ENCODE results near the gene IFT172. TPM values are rescaled to one million over a fixed set of nuclear protein-coding genes. Genes with fewer than 3 reads are reported as not detected.
A peak's percentile ranks its signal among the peaks of the same experiment; 100 is the strongest.

Gene IFT172
- total RNA-seq, 1 experiment from 2014 or later: 13.7 TPM

DNA sequence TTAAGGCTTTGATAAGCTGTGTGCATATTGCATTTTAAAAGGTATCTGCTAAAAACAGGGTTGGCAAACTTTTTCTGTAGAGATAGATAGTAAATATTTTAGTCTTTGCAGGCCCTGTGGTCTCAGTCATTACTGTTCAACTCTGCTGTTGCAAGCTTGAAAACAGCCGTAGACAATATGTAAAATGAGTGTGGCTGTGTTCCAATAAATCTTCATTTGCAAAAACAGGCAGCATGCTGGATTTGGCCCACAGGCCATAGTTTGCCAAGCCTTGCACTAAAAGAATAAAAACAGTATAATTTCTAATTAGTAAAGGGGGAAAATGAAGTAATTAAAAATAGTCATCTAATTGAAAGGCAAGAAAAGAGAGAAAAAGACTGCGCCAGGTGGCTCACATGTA, 42.4 kb upstream of the IFT172 start (continued):
- TF ChIP-seq SIN3A (IDR thresholded peaks at IDR 0.05; ENCODE audit: low read depth): no peak
- TF ChIP-seq ELF1 (IDR thresholded peaks at IDR 0.05; ENCODE audit: borderline replicate concordance, low read depth): no peak

DNA sequence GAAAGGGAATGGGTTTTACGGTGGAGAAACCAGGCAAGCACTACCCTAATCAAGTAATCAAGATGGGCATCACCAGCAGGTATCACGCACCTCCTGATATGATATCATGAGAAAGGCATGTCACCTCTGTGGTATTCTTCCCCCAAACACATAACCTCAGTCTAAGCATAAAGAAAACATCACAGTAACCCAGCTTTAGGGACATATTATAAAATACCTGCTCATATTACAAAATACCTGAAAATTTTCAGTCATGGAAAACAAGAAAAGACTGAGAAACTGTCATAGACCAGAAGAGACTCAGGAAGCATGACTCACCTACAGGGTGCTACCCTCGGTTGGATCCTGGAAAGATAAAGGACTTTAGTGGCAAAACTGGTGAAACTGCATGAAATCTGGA, 37.6 kb upstream of the IFT172 start:
- DNase-seq (ENCODE audit: low read depth, low spot score) (peak; percentile 33), ATAC-seq (peak; percentile 80)
- ChIA-PET POLR2A (interaction anchor here (1.4 kb wide), 1 partner anchor 55 kb away, joined by 4 read pairs; the partner anchor contains the start of gene ZNF512), RAD21 (ENCODE audit: low non-redundant PET in 1 of 2, low total read pairs in 2 of 2, uncharacterized antibody in 2 of 2, unreplicated experiment in 2 of 2) (no interaction called here), CTCF (no interaction called here)
- peak overlapping the region in 1 of 2 experiments; percentile 8; a peak in 1 of 4 replicates for H3K4me3 ChIP-seq (replicated peaks in 1 of 2; ENCODE audit: low read depth in 1 of 2, low read length in 2 of 2)
- no peaks in the 10 kb centered on the region for H3K79me2 ChIP-seq (ENCODE audit: insufficient read depth, low read length)
- peak overlapping the region; percentile 49 for H2AFZ ChIP-seq (ENCODE audit: low read depth, low read length, poor library complexity, severe bottlenecking)
- H3K4me2 ChIP-seq (ENCODE audit: low read length): peak overlapping the region; percentile 58
- no peak overlapping the region for H3K9ac ChIP-seq (ENCODE audit: low read length)
- no peaks in the 10 kb centered on the region for H3K9me2 ChIP-seq (ENCODE audit: insufficient read depth)
- H4K20me1 ChIP-seq (ENCODE audit: insufficient read depth): no peaks in the 10 kb centered on the region
- BruUV-seq (replicated peaks): no TSS peak
- peaks cover 3 to 12% of the 10 kb centered on the region in 2 experiments; a peak in 3 of 4 replicates for H3K4me1 ChIP-seq (ENCODE audit: control insufficient read depth in 1 of 2, insufficient read depth in 2 of 2, low read length in 2 of 2)
- H3K36me3 ChIP-seq (ENCODE audit: control insufficient read depth in 1 of 2, insufficient read depth in 2 of 2, low read length in 2 of 2): no peaks in the 10 kb centered on the region
- H3K27ac ChIP-seq (ENCODE audit: low read depth, low read length): no peak overlapping the region
- H3K9me3 ChIP-seq (ENCODE audit: control insufficient read depth in 1 of 2, insufficient read depth in 1 of 2, low read depth in 1 of 2, low read length in 2 of 2): no peaks in the 10 kb centered on the region
- intact Hi-C loops (cut with micrococcal nuclease): no loop called here
- H3K27me3 ChIP-seq (ENCODE audit: insufficient read depth, low read length): no peaks in the 10 kb centered on the region
- TF ChIP-seq, protein P1, sequence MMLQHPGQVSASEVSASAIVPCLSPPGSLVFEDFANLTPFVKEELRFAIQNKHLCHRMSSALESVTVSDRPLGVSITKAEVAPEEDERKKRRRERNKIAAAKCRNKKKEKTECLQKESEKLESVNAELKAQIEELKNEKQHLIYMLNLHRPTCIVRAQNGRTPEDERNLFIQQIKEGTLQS (IDR thresholded peaks at IDR 0.05): peak; percentile 36; the same call in 1 of the 2 replicates
- no peak for TF ChIP-seq YY1 (IDR thresholded peaks at IDR 0.05; ENCODE audit: extremely low read depth, insufficient replicate concordance, low read depth, low read length)
- TF ChIP-seq, protein P2, sequence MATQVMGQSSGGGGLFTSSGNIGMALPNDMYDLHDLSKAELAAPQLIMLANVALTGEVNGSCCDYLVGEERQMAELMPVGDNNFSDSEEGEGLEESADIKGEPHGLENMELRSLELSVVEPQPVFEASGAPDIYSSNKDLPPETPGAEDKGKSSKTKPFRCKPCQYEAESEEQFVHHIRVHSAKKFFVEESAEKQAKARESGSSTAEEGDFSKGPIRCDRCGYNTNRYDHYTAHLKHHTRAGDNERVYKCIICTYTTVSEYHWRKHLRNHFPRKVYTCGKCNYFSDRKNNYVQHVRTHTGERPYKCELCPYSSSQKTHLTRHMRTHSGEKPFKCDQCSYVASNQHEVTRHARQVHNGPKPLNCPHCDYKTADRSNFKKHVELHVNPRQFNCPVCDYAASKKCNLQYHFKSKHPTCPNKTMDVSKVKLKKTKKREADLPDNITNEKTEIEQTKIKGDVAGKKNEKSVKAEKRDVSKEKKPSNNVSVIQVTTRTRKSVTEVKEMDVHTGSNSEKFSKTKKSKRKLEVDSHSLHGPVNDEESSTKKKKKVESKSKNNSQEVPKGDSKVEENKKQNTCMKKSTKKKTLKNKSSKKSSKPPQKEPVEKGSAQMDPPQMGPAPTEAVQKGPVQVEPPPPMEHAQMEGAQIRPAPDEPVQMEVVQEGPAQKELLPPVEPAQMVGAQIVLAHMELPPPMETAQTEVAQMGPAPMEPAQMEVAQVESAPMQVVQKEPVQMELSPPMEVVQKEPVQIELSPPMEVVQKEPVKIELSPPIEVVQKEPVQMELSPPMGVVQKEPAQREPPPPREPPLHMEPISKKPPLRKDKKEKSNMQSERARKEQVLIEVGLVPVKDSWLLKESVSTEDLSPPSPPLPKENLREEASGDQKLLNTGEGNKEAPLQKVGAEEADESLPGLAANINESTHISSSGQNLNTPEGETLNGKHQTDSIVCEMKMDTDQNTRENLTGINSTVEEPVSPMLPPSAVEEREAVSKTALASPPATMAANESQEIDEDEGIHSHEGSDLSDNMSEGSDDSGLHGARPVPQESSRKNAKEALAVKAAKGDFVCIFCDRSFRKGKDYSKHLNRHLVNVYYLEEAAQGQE (IDR thresholded peaks at IDR 0.05; ENCODE audit: low read depth): no peak
- TF ChIP-seq EGR1 (IDR thresholded peaks at IDR 0.05; ENCODE audit: low read depth): no peak
- TF ChIP-seq POLR2A (IDR thresholded peaks at IDR 0.05; ENCODE audit: borderline replicate concordance, extremely low read depth, insufficient read depth, insufficient read length): no peak
- TF ChIP-seq CEBPB (IDR thresholded peaks at IDR 0.05; ENCODE audit: low read depth): peak; percentile 56
- peak; percentile 77 for TF ChIP-seq JUND (IDR thresholded peaks at IDR 0.05)
- no peak for TF ChIP-seq ZFX (IDR thresholded peaks at IDR 0.05)
- no peak for TF ChIP-seq EZH2 (IDR thresholded peaks at IDR 0.05)
- peak; percentile 37 for TF ChIP-seq SP1 (IDR thresholded peaks at IDR 0.05; ENCODE audit: low read depth)
- TF ChIP-seq CBX3 (IDR thresholded peaks at IDR 0.05; ENCODE audit: low read depth): no peak
- TF ChIP-seq ELF1 (IDR thresholded peaks at IDR 0.05; ENCODE audit: borderline replicate concordance, low read depth): no peak
- no peak for TF ChIP-seq POLR2AphosphoS5 (IDR thresholded peaks at IDR 0.05; ENCODE audit: low read depth, low read length)
- peak; percentile 79; the same call in 1 of the 2 replicates for TF ChIP-seq FOSL1 (IDR thresholded peaks at IDR 0.05; ENCODE audit: low read depth)
- TF ChIP-seq TCF7L2 (IDR thresholded peaks at IDR 0.05; ENCODE audit: borderline replicate concordance, extremely low read depth, insufficient read depth, insufficient read length): no peak
- TF ChIP-seq, protein P3, sequence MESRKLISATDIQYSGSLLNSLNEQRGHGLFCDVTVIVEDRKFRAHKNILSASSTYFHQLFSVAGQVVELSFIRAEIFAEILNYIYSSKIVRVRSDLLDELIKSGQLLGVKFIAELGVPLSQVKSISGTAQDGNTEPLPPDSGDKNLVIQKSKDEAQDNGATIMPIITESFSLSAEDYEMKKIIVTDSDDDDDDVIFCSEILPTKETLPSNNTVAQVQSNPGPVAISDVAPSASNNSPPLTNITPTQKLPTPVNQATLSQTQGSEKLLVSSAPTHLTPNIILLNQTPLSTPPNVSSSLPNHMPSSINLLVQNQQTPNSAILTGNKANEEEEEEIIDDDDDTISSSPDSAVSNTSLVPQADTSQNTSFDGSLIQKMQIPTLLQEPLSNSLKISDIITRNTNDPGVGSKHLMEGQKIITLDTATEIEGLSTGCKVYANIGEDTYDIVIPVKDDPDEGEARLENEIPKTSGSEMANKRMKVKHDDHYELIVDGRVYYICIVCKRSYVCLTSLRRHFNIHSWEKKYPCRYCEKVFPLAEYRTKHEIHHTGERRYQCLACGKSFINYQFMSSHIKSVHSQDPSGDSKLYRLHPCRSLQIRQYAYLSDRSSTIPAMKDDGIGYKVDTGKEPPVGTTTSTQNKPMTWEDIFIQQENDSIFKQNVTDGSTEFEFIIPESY (IDR thresholded peaks at IDR 0.05; ENCODE audit: extremely low read depth, insufficient replicate concordance, low read length): no peak
- TF ChIP-seq SIN3A (IDR thresholded peaks at IDR 0.05; ENCODE audit: low read depth): 0 out of 2 replicates have a peak, but pooled peaks have one; percentile 1
- TF ChIP-seq SRF (IDR thresholded peaks at IDR 0.05; ENCODE audit: low read depth): peak; percentile 40; the same call in 1 of the 2 replicates
- no peak for TF ChIP-seq ZNF274 (IDR thresholded peaks at IDR 0.05; ENCODE audit: low read depth, low read length)
- no peak for TF ChIP-seq EZH2phosphoT487 (IDR thresholded peaks at IDR 0.05; ENCODE audit: borderline replicate concordance)
- TF ChIP-seq RAD21 (IDR thresholded peaks at IDR 0.05; ENCODE audit: low read depth): no peak

All from HCT116 (cell line).